Endothelial cell of umbilical vein (primary cell): ENCODE measurements around the gene HERPUD1. TPM values are rescaled to one million over a fixed set of nuclear protein-coding genes. Genes with fewer than 3 reads are reported as not detected.

Experiments
- BruUV-seq: library from RNA; stranded (reverse); fragments of 400-500 nt; replicated peaks from 2 replicates; lab custom pipeline; 2021; lab: Mats Ljungman, UMichigan
- CTCF ChIA-PET: fragments of 300-600, 350-600 bp; sonication (Branson Sonifier 250); formaldehyde crosslinking; loops from one replicate; lab custom pipeline; 2021; ENCODE audit warnings: antibody characterized with exemption, inconsistent platforms; lab: Charles Lee
- POLR2A ChIA-PET: fragments of 300-600, 350-600 bp; sonication (Branson Sonifier 250); formaldehyde crosslinking; loops from one replicate; lab custom pipeline; 2021; ENCODE audit warnings: antibody characterized with exemption, inconsistent platforms; lab: Charles Lee
- DNase-seq: peaks from one replicate; pipeline ENCODE4 v3.0.0-alpha.2; 2011; ENCODE audit warnings: low read depth, low spot score
- FAIRE-seq: peaks from 2 replicates; lab custom pipeline; 2011; peaks lifted over from hg19 to GRCh38; lab: Jason Lieb, UNC
- H2AFZ ChIP-seq: 2 replicates; pipeline ENCODE4 v1.6.0; 2012; ENCODE audit warnings: low read depth, low read length, control low read depth, inconsistent platforms
- H3K27ac ChIP-seq: 2 replicates; pipeline ENCODE4 v1.5.1; 2011; ENCODE audit warnings: low read depth, mild to moderate bottlenecking, control low read depth, low read length, moderate library complexity; ENCODE audit not compliant: insufficient read depth
- H3K27me3 ChIP-seq, 2 experiments: 2 replicates each; pipeline versions ENCODE4 v1.6.0 to v1.6.1; 2011; ENCODE audit warnings: low read length in 2 of 2, mixed read lengths in 1 of 2; ENCODE audit not compliant: control insufficient read depth in 2 of 2, insufficient read depth in 2 of 2
- H3K36me3 ChIP-seq, 2 experiments: 2 replicates in 1 of 2; 3 replicates in 1 of 2; pipeline ENCODE4 v1.5.1; 2011; ENCODE audit warnings: low read length in 2 of 2, mild to moderate bottlenecking in 1 of 2, moderate library complexity in 1 of 2; ENCODE audit not compliant: control insufficient read depth in 2 of 2, insufficient read depth in 2 of 2; ENCODE audit errors: extremely low read depth in 1 of 2
- H3K4me1 ChIP-seq: 3 replicates; pipeline ENCODE4 v1.5.1; 2011; ENCODE audit warnings: mild to moderate bottlenecking, low read length; ENCODE audit not compliant: control insufficient read depth, insufficient read depth; ENCODE audit errors: extremely low read depth
- H3K4me2 ChIP-seq: 2 replicates; pipeline ENCODE4 v1.6.1; 2011; ENCODE audit warnings: low read length, control low read depth, mixed read lengths; ENCODE audit not compliant: insufficient read depth
- H3K4me3 ChIP-seq, 3 experiments: fragments of 200-600 bp in 1 of 3; sonication (generic), shearing (Covaris generic) in 1 of 3; replicated peaks in 1 of 3; 2 replicates each; pipeline ENCODE4 v1.5.1; 2011 to 2016; ENCODE audit warnings: control low read depth in 3 of 3, low read length in 3 of 3, mild to moderate bottlenecking in 2 of 3, inconsistent platforms in 1 of 3, low read depth in 1 of 3, moderate library complexity in 1 of 3; ENCODE audit not compliant: insufficient read depth in 1 of 3
- H3K79me2 ChIP-seq: 2 replicates; pipeline ENCODE4 v1.6.0; 2012; ENCODE audit warnings: low read length, inconsistent platforms; ENCODE audit not compliant: control insufficient read depth, insufficient read depth
- H3K9ac ChIP-seq: replicated peaks from 2 replicates; pipeline ENCODE3; 2011; ENCODE audit warnings: low read length, control low read depth; ENCODE audit not compliant: insufficient read depth; ENCODE audit errors: extremely low read depth
- H3K9me1 ChIP-seq: replicated peaks from 3 replicates; pipeline ENCODE4 v1.6.0; 2011; ENCODE audit warnings: mild to moderate bottlenecking, low read length; ENCODE audit not compliant: control insufficient read depth, insufficient read depth; ENCODE audit errors: extremely low read depth
- H3K9me3 ChIP-seq: replicated peaks from 2 replicates; pipeline ENCODE4 v1.5.1; 2012; ENCODE audit warnings: low read length, inconsistent platforms; ENCODE audit not compliant: control insufficient read depth, insufficient read depth
- H4K20me1 ChIP-seq: replicated peaks from 2 replicates; pipeline ENCODE3; 2011; ENCODE audit warnings: mild to moderate bottlenecking, low read length; ENCODE audit not compliant: control insufficient read depth, insufficient read depth; ENCODE audit errors: extremely low read depth
- CTCF ChIP-seq, 2 donors: IDR thresholded peaks; 1 replicate in 1 of 2; 2 replicates in 1 of 2; pipeline ENCODE4 v1.5.1; 2011; ENCODE audit warnings: low read length in 2 of 2, mild to moderate bottlenecking in 2 of 2, moderate library complexity in 2 of 2, control low read depth in 1 of 2, inconsistent platforms in 1 of 2, low read depth in 1 of 2; ENCODE audit not compliant: insufficient read depth in 1 of 2; ENCODE audit errors: extremely low read depth in 1 of 2
- EZH2 ChIP-seq: IDR thresholded peaks from 2 replicates; pipeline ENCODE4 v1.6.1; 2012; ENCODE audit warnings: borderline replicate concordance, low read depth, mild to moderate bottlenecking, moderate library complexity, low read length, inconsistent platforms; ENCODE audit not compliant: severe bottlenecking
- FOS ChIP-seq: IDR thresholded peaks from 2 replicates; pipeline ENCODE4 v1.6.1; 2011; ENCODE audit warnings: mild to moderate bottlenecking, low read length, moderate library complexity, borderline replicate concordance; ENCODE audit not compliant: insufficient read depth
- GATA2 ChIP-seq: IDR thresholded peaks from 2 replicates; pipeline ENCODE4 v1.7.0; 2011; ENCODE audit warnings: low read depth, mild to moderate bottlenecking, moderate library complexity, mixed read lengths, low read length; ENCODE audit not compliant: insufficient read length, insufficient read depth
- JUN ChIP-seq: IDR thresholded peaks from 2 replicates; pipeline ENCODE4 v1.6.1; 2011; ENCODE audit warnings: borderline replicate concordance, low read depth; ENCODE audit not compliant: insufficient read length, insufficient read depth
- MAX ChIP-seq: IDR thresholded peaks from 2 replicates; pipeline ENCODE4 v1.6.1; 2011; ENCODE audit not compliant: insufficient read depth, insufficient read length
- MYC ChIP-seq: IDR thresholded peaks from one replicate; pipeline ENCODE4 v1.6.1; 2011; ENCODE audit warnings: mild to moderate bottlenecking, low read depth, low read length
- POLR2A ChIP-seq: IDR thresholded peaks from 2 replicates; pipeline ENCODE4 v1.6.1; 2012; ENCODE audit warnings: low read depth, mild to moderate bottlenecking, control low read depth, low read length
- POLR2AphosphoS5 ChIP-seq: IDR thresholded peaks from 2 replicates; pipeline ENCODE4 v1.6.1; 2012; ENCODE audit warnings: low read depth, mild to moderate bottlenecking, control low read depth, low read length, moderate library complexity; ENCODE audit not compliant: insufficient read depth
- dilution Hi-C: fragments of 300-500 bp; cut with MboI; formaldehyde crosslinking; loops from one replicate; pipeline ENCODE4 v1.15.0; 2019; ENCODE audit warnings: low sequenced_read_pairs; ENCODE audit not compliant: extremely low pct_ligation_motif_present
- intact Hi-C: fragments of 100-400 bp; cut with micrococcal nuclease; formaldehyde crosslinking; loops from one replicate; pipeline ENCODE4 v1.10.0; 2022
- polyA plus RNA-seq, 4 experiments: library from polyadenylated mRNA; depleted of rRNA in 3 of 4; stranded (reverse) in 3 of 4; unstranded in 1 of 4; fragments of >200 nt; gene quantifications; 2 replicates each; pipeline versions ENCODE4 v1.2.1 to v1.2.3, GENCODE V29; 2011 to 2012; ENCODE audit warnings: missing spikeins in 1 of 4
- total RNA-seq: library from RNA; stranded (reverse); gene quantifications from 2 replicates; pipeline ENCODE4 v1.2.3, GENCODE V29; 2021

Gene HERPUD1
- total and polyA plus RNA-seq, 2 donors (not counting 3 experiments of a cell fraction or from before 2014, with no cell fraction given): 107 to 109 TPM

- H3K9me1 ChIP-seq: no peaks in the 10 kb centered on the region
- ChIA-PET CTCF (interaction anchor here (1.0 to 1.8 kb wide), 3 partner anchors 62 to 137 kb away, joined by 3 to 8 read pairs (median 4); no protein-coding TSS in a partner anchor), POLR2A (interaction anchor here (1.2 to 1.5 kb wide), 2 partner anchors 10 to 80 kb away, joined by 3 to 7 read pairs; no protein-coding TSS in a partner anchor)
- BruUV-seq: no TSS peak
- peaks cover 19% of the 10 kb centered on the region for H4K20me1 ChIP-seq
- no peak overlapping the region for H3K4me3 ChIP-seq
- H3K36me3 ChIP-seq: peaks cover 0 to 6% of the 10 kb centered on the region in 2 experiments
- no peak overlapping the region for H3K9ac ChIP-seq
- dilution Hi-C loops (no loop called here), intact Hi-C loops (no loop called here)
- no peak for DNase-seq
- no peak for FAIRE-seq
- peaks cover 35% of the 10 kb centered on the region for H3K79me2 ChIP-seq
- H3K9me3 ChIP-seq: no peaks in the 10 kb centered on the region
- no peak overlapping the region for H3K4me2 ChIP-seq
- H3K4me1 ChIP-seq: peaks cover 26% of the 10 kb centered on the region
- H3K27ac ChIP-seq: no peak overlapping the region
- H3K27me3 ChIP-seq: no peaks in the 10 kb centered on the region
- H2AFZ ChIP-seq: no peak overlapping the region
- TF ChIP-seq POLR2AphosphoS5: no peak
- TF ChIP-seq GATA2: no peak
- no peak for TF ChIP-seq FOS
- no peak for TF ChIP-seq EZH2
- no peak for TF ChIP-seq MAX
- no peak for TF ChIP-seq CTCF (IDR thresholded peaks at IDR 0.05; ENCODE audit: extremely low read depth in 1 of 2, insufficient read depth in 1 of 2, low read depth in 1 of 2, low read length in 2 of 2)
- no peak for TF ChIP-seq MYC
- TF ChIP-seq POLR2A: no peak
- TF ChIP-seq JUN: no peak
These were observed 1.3 kb upstream of the HERPUD1 start for GRCh38 chr16:56930486-56931270.
